GM21717 (cell line): ENCODE results near the gene DDIT3.

ENCODE experiments used
- ATAC-seq: cut with Tn5 transposase; IDR thresholded peaks from one replicate; pipeline ENCODE4 v1.9.1; 2021; ENCODE audit warnings: mild to moderate bottlenecking, moderate library complexity; ENCODE audit not compliant: unreplicated experiment

Gene DDIT3

GRCh38 chr12:57470970-57471656, 49.2 kb downstream of the DDIT3 start:
- ATAC-seq, result no peak

DNA sequence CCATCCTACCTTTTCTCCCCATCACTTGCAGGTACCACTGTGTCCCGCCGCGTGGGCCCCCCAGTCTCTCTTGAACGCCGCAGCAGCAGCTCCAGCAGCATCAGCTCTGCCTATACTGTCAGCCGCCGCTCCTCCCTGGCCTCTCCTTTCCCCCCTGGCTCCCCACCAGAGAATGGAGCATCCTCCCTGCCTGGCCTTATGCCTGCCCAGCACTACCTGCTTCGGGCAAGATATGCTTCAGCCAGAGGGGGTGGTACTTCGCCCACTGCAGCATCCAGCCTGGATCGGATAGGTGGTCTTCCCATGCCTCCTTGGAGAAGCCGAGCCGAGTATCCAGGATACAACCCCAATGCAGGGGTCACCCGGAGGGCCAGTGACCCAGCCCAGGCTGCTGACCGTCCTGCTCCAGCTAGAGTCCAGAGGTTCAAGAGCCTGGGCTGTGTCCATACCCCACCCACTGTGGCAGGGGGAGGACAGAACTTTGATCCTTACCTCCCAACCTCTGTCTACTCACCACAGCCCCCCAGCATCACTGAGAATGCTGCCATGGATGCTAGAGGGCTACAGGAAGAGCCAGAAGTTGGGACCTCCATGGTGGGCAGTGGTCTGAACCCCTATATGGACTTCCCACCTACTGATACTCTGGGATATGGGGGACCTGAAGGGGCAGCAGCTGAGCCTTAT, 49.9 kb downstream of the DDIT3 start:
- ATAC-seq, result no peak

GRCh38 chr12:57469296-57470164, 50.8 kb downstream of the DDIT3 start:
- no peak for ATAC-seq

DNA sequence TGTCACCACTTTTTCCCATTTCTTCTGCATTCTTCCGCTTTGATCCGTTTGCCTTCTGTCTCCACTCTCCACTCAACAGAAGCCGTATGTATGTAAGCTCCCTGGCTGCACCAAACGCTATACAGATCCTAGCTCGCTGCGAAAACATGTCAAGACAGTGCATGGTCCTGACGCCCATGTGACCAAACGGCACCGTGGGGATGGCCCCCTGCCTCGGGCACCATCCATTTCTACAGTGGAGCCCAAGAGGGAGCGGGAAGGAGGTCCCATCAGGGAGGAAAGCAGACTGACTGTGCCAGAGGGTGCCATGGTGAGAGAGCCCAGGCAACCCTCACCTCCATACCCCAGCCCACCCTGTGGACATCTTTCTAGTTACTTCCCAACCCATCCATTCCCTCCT, 52.4 kb downstream of the DDIT3 start:
- ATAC-seq, result no peak

DNA sequence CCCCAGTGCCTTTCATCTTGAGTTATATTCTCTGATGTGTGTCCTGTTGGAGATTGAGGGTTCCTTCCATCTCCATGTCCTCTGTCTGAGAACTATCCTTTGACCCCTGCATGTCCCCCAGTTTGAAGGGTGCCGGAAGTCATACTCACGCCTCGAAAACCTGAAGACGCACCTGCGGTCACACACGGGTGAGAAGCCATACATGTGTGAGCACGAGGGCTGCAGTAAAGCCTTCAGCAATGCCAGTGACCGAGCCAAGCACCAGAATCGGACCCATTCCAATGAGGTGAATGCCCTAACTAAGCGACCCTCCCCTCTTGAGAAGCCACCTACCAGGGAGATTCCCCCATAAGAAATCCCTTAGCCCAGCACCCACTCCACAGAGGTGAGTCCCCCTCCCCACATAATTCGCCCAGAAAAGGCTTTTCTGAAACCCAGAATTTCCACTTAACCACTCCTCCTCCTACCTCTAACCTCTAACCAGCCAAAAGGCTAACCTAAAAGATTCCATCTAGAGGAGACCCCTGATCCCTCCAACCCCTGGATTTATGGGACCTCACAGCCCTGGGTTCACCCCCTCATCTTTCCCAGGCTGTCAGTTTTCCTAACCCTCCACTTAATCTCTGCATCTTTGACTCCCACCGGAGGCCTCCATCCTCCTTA, 53.0 kb downstream of the DDIT3 start:
- no peak for ATAC-seq
